DND-41 (cell line): Measurements from ENCODE around the gene INO80.

ENCODE experiments used
- ATAC-seq: fragments of 200-7000 bp; cut with Tn5 transposase; 3 replicates; pipeline ENCODE4 v1.9.1; 2021; ENCODE audit warnings: low read depth; ENCODE audit not compliant: insufficient read depth
- DNase-seq: peaks from one replicate; pipeline ENCODE4 v3.0.0-alpha.2; 2020
- H2AFZ ChIP-seq: 2 replicates; pipeline ENCODE4 v1.6.0; 2012; ENCODE audit warnings: low read depth, low read length
- H3K27ac ChIP-seq: 2 replicates; pipeline ENCODE4 v1.5.1; 2012; ENCODE audit warnings: low read length, inconsistent platforms
- H3K27me3 ChIP-seq: fragments of 200-600 bp; sonication (generic); 2 replicates; pipeline ENCODE4 v1.6.0; 2012; ENCODE audit warnings: low read length, mild to moderate bottlenecking, inconsistent platforms; ENCODE audit not compliant: insufficient read depth, poor library complexity
- H3K36me3 ChIP-seq: 2 replicates; pipeline ENCODE4 v1.5.1; 2012; ENCODE audit warnings: low read length, inconsistent platforms; ENCODE audit not compliant: insufficient read depth
- H3K4me1 ChIP-seq: 2 replicates; pipeline ENCODE4 v1.5.1; 2012; ENCODE audit warnings: mild to moderate bottlenecking, low read length; ENCODE audit not compliant: insufficient read depth
- H3K4me2 ChIP-seq: 2 replicates; pipeline ENCODE4 v1.6.0; 2012; ENCODE audit warnings: mild to moderate bottlenecking, moderate library complexity, low read length, inconsistent platforms; ENCODE audit not compliant: insufficient read depth
- H3K4me3 ChIP-seq, 2 experiments: fragments of 200-600 bp in 1 of 2; shearing (Covaris generic) in 1 of 2; 2 replicates each; pipeline ENCODE4 v1.5.1; 2012 to 2016; ENCODE audit warnings: inconsistent platforms in 2 of 2, low read length in 2 of 2, mild to moderate bottlenecking in 2 of 2, low read depth in 1 of 2, moderate library complexity in 1 of 2
- H3K79me2 ChIP-seq: 2 replicates; pipeline ENCODE4 v1.6.0; 2012; ENCODE audit warnings: low read length, inconsistent platforms; ENCODE audit not compliant: insufficient read depth
- H3K9ac ChIP-seq: 2 replicates; pipeline ENCODE4 v1.6.0; 2012; ENCODE audit warnings: low read depth, mild to moderate bottlenecking, inconsistent platforms, low read length, moderate library complexity
- H3K9me3 ChIP-seq: 2 replicates; pipeline ENCODE4 v1.5.1; 2012; ENCODE audit warnings: low read length, moderate library complexity, mild to moderate bottlenecking, inconsistent platforms; ENCODE audit not compliant: insufficient read depth, severe bottlenecking
- H4K20me1 ChIP-seq: 2 replicates; pipeline ENCODE4 v1.6.0; 2012; ENCODE audit warnings: low read length; ENCODE audit not compliant: insufficient read depth
- CTCF ChIP-seq: IDR thresholded peaks from 2 replicates; pipeline ENCODE4 v1.5.1; 2012; ENCODE audit warnings: borderline replicate concordance, low read length, moderate library complexity, mild to moderate bottlenecking; ENCODE audit not compliant: poor library complexity, severe bottlenecking; ENCODE audit errors: extremely low read depth
- EZH2 ChIP-seq: IDR thresholded peaks from 3 replicates; pipeline ENCODE4 v1.6.1; 2012; ENCODE audit warnings: borderline replicate concordance, low read depth, mild to moderate bottlenecking, moderate library complexity, low read length, inconsistent platforms; ENCODE audit not compliant: severe bottlenecking

The INO80 gene

GRCh38 chr15:41020829-41021228 is 95.3 kb downstream of the INO80 start:
- DNase-seq = no peak

GRCh38 chr15:41020311-41020710 is 95.8 kb downstream of the INO80 start:
- Histone ChIP-seq H2AFZ (no peak overlapping the region), H3K79me2 (no peaks in the 10 kb centered on the region), H3K4me2 (no peak overlapping the region), H3K27me3 (no peaks in the 10 kb centered on the region), H3K4me1 (no peaks in the 10 kb centered on the region), H3K9ac (no peak overlapping the region), H4K20me1 (no peaks in the 10 kb centered on the region), H3K9me3 (no peaks in the 10 kb centered on the region), H3K27ac (no peak overlapping the region), H3K36me3 (peaks cover 82% of the 10 kb centered on the region), H3K4me3 (no peak overlapping the region)
- no peak for TF ChIP-seq CTCF
- no peak for TF ChIP-seq EZH2
- ATAC-seq = no peak
- DNase-seq = no peak

More at GRCh38 chr15:41020829-41021228, 95.3 kb downstream of the INO80 start:
- no peak overlapping the region for H3K4me3 ChIP-seq
- no peaks in the 10 kb centered on the region for H3K4me1 ChIP-seq
- H3K9ac ChIP-seq = no peak overlapping the region
- no peaks in the 10 kb centered on the region for H3K79me2 ChIP-seq
- no peak for ATAC-seq
- H3K36me3 ChIP-seq = peaks cover 80% of the 10 kb centered on the region
- H3K27ac ChIP-seq = no peak overlapping the region
- TF ChIP-seq CTCF = no peak
- TF ChIP-seq EZH2 = no peak
- no peak overlapping the region for H2AFZ ChIP-seq
- H3K9me3 ChIP-seq = no peaks in the 10 kb centered on the region
- no peaks in the 10 kb centered on the region for H4K20me1 ChIP-seq
- no peak overlapping the region for H3K4me2 ChIP-seq
- H3K27me3 ChIP-seq = no peaks in the 10 kb centered on the region

- no peak for DNase-seq
- Histone ChIP-seq H2AFZ (no peak overlapping the region), H4K20me1 (no peaks in the 10 kb centered on the region), H3K36me3 (peaks cover 82% of the 10 kb centered on the region), H3K4me3 (no peak overlapping the region), H3K27ac (no peak overlapping the region), H3K4me1 (no peaks in the 10 kb centered on the region), H3K4me2 (no peak overlapping the region), H3K9ac (no peak overlapping the region), H3K9me3 (no peaks in the 10 kb centered on the region), H3K79me2 (no peaks in the 10 kb centered on the region), H3K27me3 (no peaks in the 10 kb centered on the region)
- TF ChIP-seq CTCF (no peak), EZH2 (no peak)
- no peak for ATAC-seq
Observed at GRCh38 chr15:41019174-41019573, 96.9 kb downstream of the INO80 start.

- no peak overlapping the region for H3K4me3 ChIP-seq
- H3K27me3 ChIP-seq = no peaks in the 10 kb centered on the region
- DNase-seq (no peak), ATAC-seq (no peak)
- H2AFZ ChIP-seq = no peak overlapping the region
- peaks cover 87% of the 10 kb centered on the region for H3K36me3 ChIP-seq
- no peak overlapping the region for H3K4me2 ChIP-seq
- no peaks in the 10 kb centered on the region for H3K79me2 ChIP-seq
- no peak overlapping the region for H3K9ac ChIP-seq
- TF ChIP-seq CTCF = no peak
- TF ChIP-seq EZH2 = no peak
- no peaks in the 10 kb centered on the region for H3K9me3 ChIP-seq
- H4K20me1 ChIP-seq = no peaks in the 10 kb centered on the region
- H3K27ac ChIP-seq = no peak overlapping the region
- no peaks in the 10 kb centered on the region for H3K4me1 ChIP-seq
Observed at GRCh38 chr15:41018534-41018933, 97.5 kb downstream of the INO80 start.
